GM13977 (cell line): ENCODE measurements around the gene VAMP7.
"Not testable (repeated sequence)": the region's sequence is repeated elsewhere in the genome, so short reads cannot be mapped to it uniquely, and the experiment has no call there.

Experiments used
- DNase-seq: peaks from one replicate; pipeline ENCODE4 v3.0.0; 2012; ENCODE audit warnings: low spot score
- CTCF ChIP-seq: IDR thresholded peaks from 2 replicates; pipeline ENCODE4 v1.5.1; 2012; ENCODE audit warnings: mild to moderate bottlenecking, control low read depth; ENCODE audit not compliant: insufficient read depth; ENCODE audit errors: extremely low read depth, missing control alignments
- in situ Hi-C: fragments of 300-500 bp; cut with MboI; formaldehyde crosslinking; loops from one replicate; pipeline ENCODE4 v1.12.0; 2022; ENCODE audit warnings: low sequenced_read_pairs, low pct_unique_long_range_greater_than_20kb, mixed read lengths, inconsistent platforms; ENCODE audit not compliant: unreplicated experiment

The VAMP7 gene

GRCh38 chrX:155983326-155983725 is 102.2 kb downstream of the VAMP7 start:
- TF ChIP-seq CTCF: no peak
- no peak for DNase-seq
- in situ Hi-C loops: no loop called here

- no peak for TF ChIP-seq CTCF
- no peak for DNase-seq
- in situ Hi-C loops: no loop called here
These were observed 104.1 kb downstream of the VAMP7 start for GRCh38 chrX:155985208-155985607.

GRCh38 chrX:155986995-155987394 is 105.8 kb downstream of the VAMP7 start:
- in situ Hi-C loops, DNase-seq: not testable (repeated sequence)

- DNase-seq: no peak
- no peak for TF ChIP-seq CTCF
- in situ Hi-C loops: no loop called here
These were observed 107.7 kb downstream of the VAMP7 start for GRCh38 chrX:155988859-155989258.
